H1 (cell line): ENCODE data around the gene ATG16L1. TPM values are rescaled to one million over a fixed set of nuclear protein-coding genes. Genes with fewer than 3 reads are reported as not detected.

ENCODE experiments used
- CTCF ChIA-PET: fragments of 300-600 bp; sonication (Branson Sonifier 250); formaldehyde crosslinking; loops from one replicate; lab custom pipeline; 2021; ENCODE audit not compliant: partially characterized antibody; lab: Charles Lee
- POLR2A ChIA-PET: fragments of 300-600 bp; sonication (Branson Sonifier 250); formaldehyde crosslinking; loops from one replicate; lab custom pipeline; 2021; ENCODE audit warnings: inconsistent platforms; ENCODE audit not compliant: partially characterized antibody; lab: Charles Lee
- DNase-seq, 2 experiments: peaks; one replicate each; pipeline versions ENCODE4 v3.0.0 to v3.0.0-alpha.2; 2010 to 2022; ENCODE audit warnings: low spot score in 2 of 2, low read depth in 1 of 2, mixed read lengths in 1 of 2
- FAIRE-seq: peaks from 2 replicates; lab custom pipeline; 2011; peaks lifted over from hg19 to GRCh38; lab: Jason Lieb, UNC
- H2AFZ ChIP-seq: 2 replicates; pipeline ENCODE4 v1.8.1; 2012; ENCODE audit warnings: low read length, inconsistent platforms
- H2AK5ac ChIP-seq: 2 replicates; pipeline ENCODE4 v1.6.1; 2013; ENCODE audit warnings: low read depth, low read length
- H2BK120ac ChIP-seq: replicated peaks from 2 replicates; pipeline ENCODE3; 2013; ENCODE audit warnings: low read depth, low read length, inconsistent platforms
- H2BK12ac ChIP-seq: 2 replicates; pipeline ENCODE4 v1.6.1; 2013; ENCODE audit warnings: low read depth, low read length
- H2BK15ac ChIP-seq: 2 replicates; pipeline ENCODE4 v1.6.1; 2013; ENCODE audit warnings: low read length
- H2BK20ac ChIP-seq: 2 replicates; pipeline ENCODE4 v1.6.1; 2013; ENCODE audit warnings: low read length
- H2BK5ac ChIP-seq: 2 replicates; pipeline ENCODE4 v1.6.1; 2013; ENCODE audit warnings: low read depth, low read length
- H3K14ac ChIP-seq: 2 replicates; pipeline ENCODE4 v1.6.1; 2013; ENCODE audit warnings: inconsistent platforms; ENCODE audit not compliant: insufficient read length
- H3K18ac ChIP-seq: 2 replicates; pipeline ENCODE4 v1.6.1; 2013; ENCODE audit warnings: low read length; ENCODE audit errors: extremely low read depth
- H3K23ac ChIP-seq: 2 replicates; pipeline ENCODE4 v1.6.1; 2013; ENCODE audit warnings: inconsistent platforms; ENCODE audit not compliant: insufficient read length
- H3K23me2 ChIP-seq: 2 replicates; pipeline ENCODE4 v1.6.1; 2013; ENCODE audit warnings: low read depth, low read length
- H3K27ac ChIP-seq: 2 replicates; pipeline ENCODE4 v1.6.1; 2011; ENCODE audit warnings: low read depth, low read length, inconsistent platforms
- H3K27me3 ChIP-seq, 4 experiments: replicated peaks in 1 of 4; 1 replicate in 1 of 4; 2 replicates in 3 of 4; pipeline versions ENCODE4 v1.6.1 to v1.8.1; 2011 to 2013; ENCODE audit warnings: low read length in 3 of 4, mild to moderate bottlenecking in 3 of 4, inconsistent platforms in 2 of 4, mixed read lengths in 2 of 4, moderate library complexity in 1 of 4; ENCODE audit not compliant: control insufficient read depth in 3 of 4, insufficient read depth in 3 of 4; ENCODE audit errors: extremely low read depth in 1 of 4
- H3K36me3 ChIP-seq, 4 experiments: 2 replicates each; pipeline versions ENCODE4 v1.6.1 to v1.8.1; 2011 to 2013; ENCODE audit warnings: mild to moderate bottlenecking in 4 of 4, low read length in 3 of 4, moderate library complexity in 2 of 4, control low read depth in 1 of 4, inconsistent platforms in 1 of 4; ENCODE audit not compliant: insufficient read depth in 4 of 4, control insufficient read depth in 2 of 4
- H3K4ac ChIP-seq: replicated peaks from 2 replicates; pipeline ENCODE3; 2013; ENCODE audit warnings: low read length, low read depth, mixed read lengths, inconsistent platforms; ENCODE audit not compliant: insufficient read length
- H3K4me1 ChIP-seq, 4 experiments: replicated peaks in 1 of 4; 1 replicate in 1 of 4; 2 replicates in 3 of 4; pipeline versions ENCODE4 v1.6.1 to v1.8.1; 2011 to 2013; ENCODE audit warnings: low read length in 3 of 4, inconsistent platforms in 2 of 4, mixed read lengths in 1 of 4; ENCODE audit not compliant: insufficient read depth in 4 of 4, control insufficient read depth in 3 of 4
- H3K4me2 ChIP-seq, 2 experiments: 2 replicates each; pipeline versions ENCODE4 v1.6.1 to v1.8.1; 2011 to 2013; ENCODE audit warnings: low read depth in 2 of 2, low read length in 2 of 2, control low read depth in 1 of 2, inconsistent platforms in 1 of 2, mild to moderate bottlenecking in 1 of 2; ENCODE audit not compliant: insufficient read depth in 1 of 2
- H3K4me3 ChIP-seq, 4 experiments: fragments of 200-600, 300-600 bp in 1 of 4; sonication (generic), shearing (Covaris generic), sonication (Bioruptor Twin) in 1 of 4; 2 replicates each; pipeline versions ENCODE4 v1.5.1 to v1.8.1; 2011 to 2016; ENCODE audit warnings: low read length in 4 of 4, low read depth in 3 of 4, control low read depth in 2 of 4, inconsistent platforms in 2 of 4, mild to moderate bottlenecking in 2 of 4, mixed read lengths in 1 of 4, moderate library complexity in 1 of 4; ENCODE audit not compliant: insufficient read depth in 2 of 4; ENCODE audit errors: extremely low read depth in 1 of 4
- H3K56ac ChIP-seq: replicated peaks from 2 replicates; pipeline ENCODE3; 2013; ENCODE audit warnings: low read depth, mild to moderate bottlenecking, mixed read lengths, low read length, inconsistent platforms; ENCODE audit not compliant: insufficient read length
- H3K79me1 ChIP-seq: 2 replicates; pipeline ENCODE4 v1.6.1; 2013; ENCODE audit warnings: low read depth, low read length, control low read depth
- H3K79me2 ChIP-seq, 2 experiments: 2 replicates each; pipeline versions ENCODE4 v1.6.1 to v1.8.1; 2012 to 2013; ENCODE audit warnings: low read length in 2 of 2, mild to moderate bottlenecking in 2 of 2, inconsistent platforms in 1 of 2; ENCODE audit not compliant: insufficient read depth in 2 of 2, control insufficient read depth in 1 of 2
- H3K9ac ChIP-seq, 4 experiments: replicated peaks in 1 of 4; 1 replicate in 1 of 4; 2 replicates in 3 of 4; pipeline versions ENCODE4 v1.6.1 to v1.8.1; 2011 to 2013; ENCODE audit warnings: low read depth in 3 of 4, low read length in 3 of 4, control low read depth in 2 of 4, mild to moderate bottlenecking in 2 of 4, moderate library complexity in 2 of 4, inconsistent platforms in 1 of 4; ENCODE audit errors: extremely low read depth in 1 of 4
- H3K9me3 ChIP-seq, 2 experiments: 2 replicates each; pipeline versions ENCODE4 v1.6.1 to v1.8.1; 2012 to 2013; ENCODE audit warnings: mild to moderate bottlenecking in 2 of 2, moderate library complexity in 2 of 2, control low read depth in 1 of 2, inconsistent platforms in 1 of 2, low read depth in 1 of 2, low read length in 1 of 2, mixed read lengths in 1 of 2; ENCODE audit not compliant: insufficient read depth in 2 of 2
- H4K20me1 ChIP-seq, 2 experiments: replicated peaks in 1 of 2; 2 replicates each; pipeline versions ENCODE3 to v1.8.1; 2011 to 2013; ENCODE audit warnings: inconsistent platforms in 2 of 2, low read length in 2 of 2, mild to moderate bottlenecking in 1 of 2; ENCODE audit not compliant: insufficient read depth in 2 of 2, control insufficient read depth in 1 of 2
- H4K5ac ChIP-seq: 2 replicates; pipeline ENCODE4 v1.6.1; 2013; ENCODE audit warnings: low read length, low read depth, mixed read lengths, inconsistent platforms; ENCODE audit not compliant: insufficient read length
- H4K8ac ChIP-seq: 2 replicates; pipeline ENCODE4 v1.8.0; 2013; ENCODE audit warnings: mild to moderate bottlenecking, moderate library complexity, low read length, inconsistent platforms; ENCODE audit not compliant: insufficient read depth; ENCODE audit errors: extremely low read depth
- H4K91ac ChIP-seq: replicated peaks from 2 replicates; pipeline ENCODE3; 2013; ENCODE audit warnings: low read length, mixed read lengths, inconsistent platforms; ENCODE audit not compliant: insufficient read length
- NANOG ChIP-seq: IDR thresholded peaks from 2 replicates; pipeline ENCODE4 v1.6.1; 2011; ENCODE audit warnings: low read length, low read depth, mild to moderate bottlenecking, inconsistent platforms; ENCODE audit not compliant: insufficient read depth, poor library complexity, severe bottlenecking
- PHF8 ChIP-seq: fragments of 200-600 bp; sonication (generic); conservative IDR thresholded peaks from 2 replicates; pipeline ENCODE4 v1.7.1; 2012; ENCODE audit warnings: low read depth, mild to moderate bottlenecking, inconsistent platforms, low read length, moderate library complexity
- POLR2AphosphoS5 ChIP-seq: IDR thresholded peaks from 2 replicates; pipeline ENCODE4 v1.6.1; 2011; ENCODE audit warnings: low read depth, low read length
- SIN3A ChIP-seq, 2 experiments: IDR thresholded peaks in 1 of 2; conservative IDR thresholded peaks in 1 of 2; 2 replicates each; pipeline ENCODE4 v1.6.1; 2011 to 2012; ENCODE audit warnings: low read length in 2 of 2, improper control_type of control experiment in 1 of 2, low read depth in 1 of 2, mild to moderate bottlenecking in 1 of 2
- SIX5 ChIP-seq: IDR thresholded peaks from 2 replicates; pipeline ENCODE4 v1.6.1; 2011; ENCODE audit warnings: mild to moderate bottlenecking, low read depth, low read length
- WGBS, 2 experiments: shearing (Covaris generic) in 1 of 2; methylation state at CpG; one replicate each; pipeline versions ENCODE4 v1.1.6 to v1.1.7; 2013 to 2015; ENCODE audit warnings: low lambda C conversion rate in 2 of 2, mixed read lengths in 2 of 2, inconsistent platforms in 1 of 2, low coverage in 1 of 2, missing lambda C conversion rate in 1 of 2; ENCODE audit not compliant: insufficient replicate concordance in 2 of 2, insufficient coverage in 1 of 2, insufficient read length in 1 of 2; ENCODE audit errors: extremely low coverage in 1 of 2, missing lambda C conversion rate in 1 of 2; 5-methylcytosine and 5-hydroxymethylcytosine counted together
- polyA plus RNA-seq, 7 experiments: library from polyadenylated mRNA; depleted of rRNA in 3 of 7; stranded (reverse) in 5 of 7; unstranded in 2 of 7; fragments of >200 nt in 5 of 7; fragments of 200-250 nt in 2 of 7; gene quantifications; 1 replicate in 5 of 7; 2 replicates in 1 of 7; 4 replicates in 1 of 7; pipeline versions ENCODE4 v1.2.1 to v1.2.3, GENCODE V29; 2011 to 2013; ENCODE audit warnings: missing spikeins in 2 of 7, mixed read lengths in 2 of 7
- total RNA-seq: library from RNA; stranded (reverse); fragmentation: NEBNext Ultra II Directional; extraction: Animal tissue kit (Norgen Biotek cat#: 25700); gene quantifications from 2 replicates; pipeline ENCODE4 v1.2.1, GENCODE V29; 2021

Gene ATG16L1
- total and polyA plus RNA-seq, 2 of the 8 experiments (the other 6 are each of a cell fraction or from before 2014, with no cell fraction given): 18.3 to 31.0 TPM

- H2BK15ac ChIP-seq: no peak overlapping the region
- no peak for FAIRE-seq
- 78% methylated on average over 4 of the region's 4 CpGs; no CpG with 5 or more reads in 1 of the 2 experiments for WGBS, 2 experiments
These were observed 80.7 kb downstream of the ATG16L1 start for GRCh38 chr2:233332125-233332524.

More at GRCh38 chr2:233332125-233332524, 80.7 kb downstream of the ATG16L1 start:
- no peaks in the 10 kb centered on the region for H3K79me1 ChIP-seq
- H3K9ac ChIP-seq: no peak overlapping the region
- no peak overlapping the region for H2BK12ac ChIP-seq
- no peak overlapping the region for H3K18ac ChIP-seq
- H2AK5ac ChIP-seq: no peak overlapping the region
- no peak for TF ChIP-seq NANOG
- no peak for TF ChIP-seq SIX5
- TF ChIP-seq SIN3A (conservative IDR thresholded peaks at IDR 0.05 in 1 of 2, IDR thresholded peaks at IDR 0.05 in 1 of 2; ENCODE audit: low read depth in 1 of 2, low read length in 2 of 2): no peak
- no peak for TF ChIP-seq POLR2AphosphoS5
- TF ChIP-seq PHF8: no peak
- peaks cover 8 to 71% (median 38%) of the 10 kb centered on the region in 4 experiments; a peak in 6 of 7 replicates for H3K27me3 ChIP-seq
- no peaks in the 10 kb centered on the region for H3K36me3 ChIP-seq
- H2BK20ac ChIP-seq: no peak overlapping the region
- H4K8ac ChIP-seq: no peak overlapping the region
- H4K5ac ChIP-seq: no peak overlapping the region
- H4K20me1 ChIP-seq: no peaks in the 10 kb centered on the region
- CTCF ChIA-PET: interaction anchor here (1.1 to 1.3 kb wide), 2 partner anchors 25 to 111 kb away, joined by 3 to 4 read pairs; no protein-coding TSS in a partner anchor
- no peak overlapping the region for H3K56ac ChIP-seq
- no peak overlapping the region for H3K14ac ChIP-seq
- POLR2A ChIA-PET: no interaction called here
- H2BK5ac ChIP-seq: no peak overlapping the region
- no peak overlapping the region for H2AFZ ChIP-seq
- no peak overlapping the region for H3K4me3 ChIP-seq
- H3K23me2 ChIP-seq: no peaks in the 10 kb centered on the region
- peaks cover 0 to 10% (median 3%) of the 10 kb centered on the region in 4 experiments; a peak in 2 of 7 replicates for H3K4me1 ChIP-seq
- no peaks in the 10 kb centered on the region for H3K79me2 ChIP-seq
- no peak overlapping the region for H3K27ac ChIP-seq
- no peaks in the 10 kb centered on the region for H3K9me3 ChIP-seq
- no peak for DNase-seq
- H3K23ac ChIP-seq: no peak overlapping the region
- H3K4me2 ChIP-seq: no peak overlapping the region
- no peak overlapping the region for H2BK120ac ChIP-seq
- H4K91ac ChIP-seq: no peak overlapping the region
- no peak overlapping the region for H3K4ac ChIP-seq
